NCI-H345 treated with DMSO at 0.1 percent for 48 hours (cell line): ENCODE measurements around the gene MMP23B.
"Not testable (repeated sequence)": the region's sequence is repeated elsewhere in the genome, so short reads cannot be mapped to it uniquely, and the experiment has no call there.

Experiments used
- DNase-seq: peaks from one replicate; lab custom pipeline; 2025; ENCODE audit not compliant: unreplicated experiment; lab: John Stamatoyannopoulos, UW

MMP23B gene

DNA sequence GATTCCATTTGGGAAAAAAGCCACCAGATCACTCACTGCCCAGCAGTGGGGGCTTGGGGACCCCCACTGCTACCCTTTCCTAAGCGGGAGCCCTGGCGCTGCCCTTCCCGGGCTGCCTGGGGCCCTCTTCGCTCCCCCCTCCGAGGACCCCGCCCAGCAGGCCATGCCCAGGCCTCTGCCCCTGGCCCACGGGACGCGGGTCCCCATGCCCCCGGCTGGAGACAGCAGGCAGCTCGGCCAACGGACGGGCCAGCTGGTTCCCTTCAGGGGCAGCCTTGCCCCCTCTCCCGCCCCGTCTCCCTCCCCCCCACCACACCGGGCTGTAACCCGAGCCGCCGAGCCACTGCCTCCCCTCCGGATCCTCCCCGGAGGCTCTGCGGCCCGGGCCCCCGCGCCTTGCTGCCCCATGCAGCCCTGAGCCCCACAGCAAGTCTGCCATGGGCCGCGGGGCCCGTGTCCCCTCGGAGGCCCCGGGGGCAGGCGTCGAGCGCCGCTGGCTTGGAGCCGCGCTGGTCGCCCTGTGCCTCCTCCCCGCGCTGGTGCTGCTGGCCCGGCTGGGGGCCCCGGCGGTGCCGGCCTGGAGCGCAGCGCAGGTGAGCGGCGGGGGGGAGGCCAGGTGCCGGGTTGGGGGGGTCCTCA, at the start of gene MMP23B:
MMP23B (plus strand) TSS at position 392 of the 639 bp plus-strand sequence; CDS start at position 438, 46 bp downstream.
- no peak for DNase-seq

DNA sequence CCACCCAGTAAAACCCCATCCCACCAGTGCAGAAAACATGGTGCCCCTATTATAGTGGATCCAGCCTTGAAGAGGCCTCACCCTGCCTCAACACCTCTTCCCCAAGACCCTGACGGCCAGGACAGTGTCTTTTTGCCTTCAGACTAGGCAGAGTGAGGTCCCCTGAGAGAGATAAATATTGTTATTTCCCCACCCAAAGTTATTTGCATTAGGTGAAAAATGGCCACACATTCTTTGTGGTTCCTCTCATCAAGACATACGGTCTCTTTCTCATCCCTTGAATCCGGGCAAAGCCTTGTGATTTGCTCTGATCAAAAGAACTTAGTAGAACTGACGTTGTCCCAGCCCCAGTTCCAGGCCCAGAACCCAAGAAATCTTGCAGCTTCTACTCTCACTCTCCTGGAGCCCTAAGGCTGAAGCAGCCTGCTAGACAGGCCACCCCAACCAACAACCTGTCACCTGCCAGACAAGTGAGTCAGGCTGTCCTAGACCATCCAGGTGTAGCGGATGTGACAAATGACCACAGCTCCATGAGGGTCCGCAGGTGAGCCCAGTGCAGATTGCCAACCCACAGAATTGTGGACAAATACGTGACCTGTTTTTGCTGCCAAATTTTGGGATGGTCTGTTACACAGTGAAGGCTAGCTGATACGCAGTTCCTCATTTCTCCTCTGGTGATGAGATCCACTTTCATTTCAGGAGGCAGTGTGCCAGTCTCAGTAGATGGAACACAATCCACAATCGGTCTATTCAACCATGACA, 49.2 kb upstream of the MMP23B start:
- DNase-seq, result no peak

GRCh38 chr1:1583347-1584010, 48.5 kb upstream of the MMP23B start:
- DNase-seq, result no peak

DNA sequence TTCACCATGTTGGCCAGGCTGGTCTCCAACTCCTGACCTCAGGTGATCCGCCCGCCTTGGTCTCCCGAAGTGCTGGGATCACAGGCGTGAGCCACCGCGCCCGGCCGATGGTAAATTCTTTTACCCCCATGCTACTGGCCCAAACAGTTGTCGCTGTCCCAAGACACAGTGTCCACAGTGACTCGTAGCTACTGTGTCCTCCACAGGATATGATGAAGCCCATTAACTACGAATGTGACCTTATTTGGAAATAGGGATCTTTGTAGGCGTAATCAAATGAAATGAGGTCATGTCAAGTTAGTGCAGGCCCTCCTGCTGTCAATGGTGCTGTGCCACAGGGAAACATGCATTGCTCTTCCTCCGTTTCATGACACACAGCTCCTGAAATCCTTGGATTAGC, 40.5 kb upstream of the MMP23B start:
- no peak for DNase-seq

DNA sequence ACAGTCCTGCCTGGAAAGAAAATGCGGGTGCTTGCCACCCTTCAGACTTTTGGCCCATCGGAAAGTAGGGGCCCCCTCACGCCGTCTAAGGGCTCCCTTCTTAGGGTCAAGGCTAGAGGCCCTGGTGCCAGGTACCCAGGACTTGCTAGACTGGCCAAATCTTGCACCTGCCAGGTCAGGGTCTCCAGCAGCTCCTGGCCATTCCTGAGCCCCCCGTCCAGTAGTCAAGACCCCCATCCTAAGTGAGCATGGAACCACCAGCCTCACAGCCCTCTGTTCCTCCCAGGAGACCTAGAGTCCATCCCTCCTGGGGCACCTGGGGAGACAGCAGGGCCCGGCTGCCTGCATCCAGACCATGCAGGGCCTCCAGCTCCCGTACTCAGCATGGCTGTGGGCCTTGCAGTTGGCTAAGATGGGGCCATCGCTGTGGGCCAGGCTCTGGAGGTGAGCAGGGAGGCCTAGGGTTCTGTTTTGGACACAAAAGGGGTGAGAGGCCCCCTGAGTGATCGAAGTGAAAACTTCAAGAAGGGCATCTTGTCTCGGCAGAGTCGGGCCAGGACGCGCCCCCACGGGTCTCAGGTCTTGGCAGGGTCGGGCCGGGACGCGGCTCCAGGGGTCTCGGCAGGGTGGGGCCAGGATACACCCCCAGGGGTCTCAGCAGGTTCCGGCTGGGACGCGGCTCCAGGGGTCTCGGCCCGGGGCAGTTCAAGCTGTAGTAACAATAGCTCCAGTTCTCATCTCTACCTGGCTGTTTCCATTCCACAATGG, 38.0 kb upstream of the MMP23B start:
- DNase-seq, result no peak

GRCh38 chr1:1594602-1595260, 37.2 kb upstream of the MMP23B start:
- DNase-seq, result no peak

GRCh38 chr1:1595341-1595740, 36.6 kb upstream of the MMP23B start:
- DNase-seq, result not testable (repeated sequence)

- no peak for DNase-seq
These were observed 35.3 kb upstream of the MMP23B start for GRCh38 chr1:1596493-1597274.

- no peak for DNase-seq
These were observed 34.6 kb upstream of the MMP23B start for GRCh38 chr1:1597275-1597930.

GRCh38 chr1:1598051-1598719, 33.8 kb upstream of the MMP23B start:
- DNase-seq, result no peak

DNA sequence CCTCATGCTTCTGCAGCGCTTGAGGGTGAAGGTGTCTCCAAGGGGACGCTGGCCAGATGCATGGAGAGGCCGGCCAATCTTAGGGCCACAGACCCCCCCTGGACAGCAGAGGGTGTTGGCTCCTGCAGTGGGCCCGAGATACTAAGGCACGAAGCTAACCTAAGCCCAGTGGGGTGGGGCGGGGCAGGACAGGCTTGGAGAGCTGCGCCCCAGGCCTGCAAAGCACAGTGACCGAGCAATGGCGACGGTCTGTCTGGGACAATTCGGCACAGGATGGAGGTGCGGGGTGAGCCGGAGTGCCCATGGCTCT, 33.3 kb upstream of the MMP23B start:
- no peak for DNase-seq

DNA sequence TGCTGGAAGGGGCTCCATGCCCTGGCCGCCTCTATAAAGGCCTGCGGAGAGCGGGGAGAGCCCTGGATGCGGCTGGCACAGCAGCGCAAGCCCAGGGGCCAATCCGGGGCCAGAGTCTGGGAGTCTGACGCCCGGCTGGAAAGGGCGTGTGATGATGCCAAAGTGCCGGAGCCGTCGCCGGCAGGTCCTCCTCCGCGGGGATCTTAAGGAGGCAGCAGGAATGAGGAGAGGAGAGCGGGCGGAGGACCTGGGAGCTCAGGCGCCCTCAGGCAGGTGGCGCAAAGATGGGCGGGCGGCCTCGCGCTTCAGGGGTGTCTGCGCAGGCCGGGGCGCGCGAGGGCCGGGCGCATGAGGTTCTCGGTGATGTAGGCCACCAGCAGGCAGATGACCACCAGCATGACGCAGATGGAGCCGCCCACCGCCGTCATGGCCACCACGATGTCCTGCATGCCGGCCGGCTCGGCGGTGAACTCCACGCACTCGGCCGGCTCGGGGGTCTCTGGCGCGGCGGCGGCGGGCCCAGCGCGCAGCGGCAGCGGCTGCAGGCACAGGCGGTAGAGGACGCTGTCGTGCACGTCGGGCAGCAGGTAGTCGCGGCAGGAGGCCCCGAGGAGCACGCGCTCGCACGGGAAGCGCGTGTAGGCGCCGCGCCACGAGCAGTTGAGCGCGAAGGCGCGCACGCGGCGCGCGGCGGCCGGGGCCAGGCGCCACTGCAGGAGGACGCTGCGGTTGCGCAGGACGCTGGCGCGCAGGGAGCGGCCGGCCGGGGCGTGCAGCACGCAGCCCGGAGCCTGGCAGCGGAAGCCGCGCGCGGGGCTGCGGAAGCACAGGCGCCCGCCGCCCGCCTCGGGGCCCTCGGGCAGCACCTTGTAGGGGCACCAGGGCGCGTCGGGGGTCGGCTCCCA, 32.7 kb upstream of the MMP23B start:
- DNase-seq, result no peak

DNA sequence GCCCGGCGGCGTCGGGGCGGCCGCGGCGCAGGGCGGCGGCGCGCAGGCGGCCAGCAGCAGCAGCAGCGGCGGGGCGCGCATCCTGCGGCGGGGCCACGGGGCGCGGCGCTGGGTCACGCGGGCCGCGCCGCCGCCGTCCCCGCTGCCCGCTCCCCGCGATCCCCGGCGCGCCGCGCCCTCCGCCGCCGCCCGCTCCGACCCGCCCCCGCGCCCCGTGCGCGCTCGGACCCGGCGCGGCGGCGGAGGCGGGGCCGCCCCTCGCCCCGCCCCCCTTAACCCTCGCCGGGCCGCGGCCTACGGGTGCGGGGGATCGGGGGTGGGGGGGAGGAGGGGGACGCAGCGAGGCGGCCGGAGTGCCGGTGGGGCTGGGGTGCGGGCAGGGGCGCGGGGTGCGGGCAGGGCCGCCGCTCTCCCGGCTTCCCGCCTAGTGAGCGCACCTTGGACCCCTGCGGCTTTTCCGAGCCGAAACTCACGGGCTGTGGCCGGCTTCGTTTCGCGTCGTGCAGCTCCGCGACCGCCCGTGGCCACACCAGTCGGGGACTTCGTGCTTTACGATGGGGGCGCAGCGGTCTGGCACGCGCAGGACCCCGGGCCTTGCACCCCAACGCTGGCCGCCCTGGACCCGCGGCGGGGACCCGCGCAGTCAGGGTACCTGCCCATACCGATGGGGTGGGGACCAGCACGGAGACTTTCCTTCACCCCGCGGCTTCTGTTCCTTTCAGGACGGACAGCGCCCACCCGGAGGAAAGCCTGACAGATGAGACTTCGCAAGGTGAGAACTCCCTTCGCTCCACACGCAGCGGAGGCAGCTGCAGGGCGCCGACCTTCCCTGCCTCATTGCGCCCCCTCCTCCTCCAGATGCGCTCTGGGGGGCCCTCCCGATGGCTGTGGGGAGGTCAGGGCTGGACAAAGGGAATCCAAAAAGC, 31.8 kb upstream of the MMP23B start, which contains the start of gene FNDC10:
FNDC10 (minus strand) TSS at position 201 of the 926 bp plus-strand sequence; CDS start at position 81, 120 bp downstream.
- no peak for DNase-seq

- DNase-seq, result no peak
These were observed 31.0 kb upstream of the MMP23B start for GRCh38 chr1:1600861-1601563.

- DNase-seq, result no peak
These were observed 30.2 kb upstream of the MMP23B start for GRCh38 chr1:1601564-1602303.
